ENCODE results near the gene ZNF398.

ZNF398 gene

DNA sequence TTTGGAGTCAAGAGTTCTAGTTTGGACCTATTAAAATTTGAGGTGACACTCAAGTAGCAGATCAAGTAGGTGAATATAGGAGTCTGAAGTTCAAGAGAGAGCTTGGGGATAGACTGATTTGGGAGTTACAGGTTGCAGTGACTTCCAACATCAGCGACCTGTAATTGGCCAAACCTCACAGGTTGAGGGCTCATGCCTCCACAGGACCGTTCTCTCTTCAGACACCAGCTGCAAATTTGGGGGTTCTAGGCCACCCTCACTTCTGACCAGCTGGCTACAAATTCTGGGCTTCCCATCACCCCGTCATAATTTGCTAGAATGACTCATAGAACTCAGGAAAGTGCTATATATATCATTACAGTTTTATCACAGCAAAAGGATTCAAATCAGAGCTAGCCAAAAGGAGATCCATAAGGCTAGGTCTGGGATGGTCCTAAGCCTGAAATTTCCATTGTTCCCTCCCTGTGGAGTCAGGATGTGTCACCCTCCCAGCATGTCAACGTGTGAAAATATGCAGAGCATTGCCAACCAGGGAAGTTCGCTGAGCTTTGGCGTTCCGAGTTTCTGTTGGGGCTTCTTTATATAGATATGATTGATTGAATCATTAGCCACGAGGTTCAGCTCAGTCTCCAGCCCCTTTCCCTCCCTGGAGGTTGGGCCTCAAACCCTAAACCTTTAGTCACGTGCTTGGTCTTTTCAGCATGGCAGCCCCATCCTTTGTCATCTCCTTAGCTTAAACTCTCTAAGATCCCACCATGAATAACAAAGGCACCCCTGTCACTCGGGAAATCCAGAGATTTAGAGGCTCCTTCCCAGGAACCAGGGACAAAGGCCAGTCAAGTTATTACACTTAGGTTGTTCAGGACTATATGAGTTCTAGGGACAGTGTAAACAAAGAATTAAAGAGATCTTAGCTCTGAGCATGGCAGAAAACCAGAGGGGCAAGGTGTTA, 71.5 kb downstream of the ZNF398 start:
- TF ChIP-seq RAD21 (IDR thresholded peaks at IDR 0.05; ENCODE audit: low read depth) (no peak), TEAD4 (IDR thresholded peaks at IDR 0.05) (no peak), CEBPB (IDR thresholded peaks at IDR 0.05) (no peak), FOXM1 (IDR thresholded peaks at IDR 0.05; ENCODE audit: borderline replicate concordance, low read depth) (no peak), CREB1 (IDR thresholded peaks at IDR 0.05; ENCODE audit: low read depth) (no peak)
- TF ChIP-seq, protein P1, sequence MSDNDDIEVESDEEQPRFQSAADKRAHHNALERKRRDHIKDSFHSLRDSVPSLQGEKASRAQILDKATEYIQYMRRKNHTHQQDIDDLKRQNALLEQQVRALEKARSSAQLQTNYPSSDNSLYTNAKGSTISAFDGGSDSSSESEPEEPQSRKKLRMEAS (IDR thresholded peaks at IDR 0.05), result no peak
- TF ChIP-seq, protein P2, sequence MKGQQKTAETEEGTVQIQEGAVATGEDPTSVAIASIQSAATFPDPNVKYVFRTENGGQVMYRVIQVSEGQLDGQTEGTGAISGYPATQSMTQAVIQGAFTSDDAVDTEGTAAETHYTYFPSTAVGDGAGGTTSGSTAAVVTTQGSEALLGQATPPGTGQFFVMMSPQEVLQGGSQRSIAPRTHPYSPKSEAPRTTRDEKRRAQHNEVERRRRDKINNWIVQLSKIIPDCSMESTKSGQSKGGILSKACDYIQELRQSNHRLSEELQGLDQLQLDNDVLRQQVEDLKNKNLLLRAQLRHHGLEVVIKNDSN (IDR thresholded peaks at IDR 0.05), result no peak

DNA sequence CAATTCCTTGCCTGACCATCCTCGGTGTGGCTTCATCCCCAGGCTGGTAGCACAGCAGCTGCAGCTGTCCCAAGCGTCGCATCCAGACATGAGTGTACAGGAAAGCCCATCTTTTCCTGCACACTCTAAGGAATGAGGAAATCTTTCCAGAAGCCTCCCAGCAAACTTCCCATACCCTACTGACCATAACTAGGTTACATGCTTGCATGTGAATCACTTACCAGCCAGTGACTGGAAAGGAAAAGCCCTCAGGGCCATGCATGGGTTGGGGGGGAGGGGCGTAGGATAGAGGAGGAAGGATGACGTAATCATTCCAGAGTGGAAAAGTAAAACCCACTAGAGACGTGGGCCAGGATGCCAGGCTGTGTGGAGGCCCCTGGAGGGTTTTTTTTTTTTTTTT, 73.3 kb downstream of the ZNF398 start:
- TF ChIP-seq, protein P1 (IDR thresholded peaks at IDR 0.05), result no peak
- TF ChIP-seq, protein P2 (IDR thresholded peaks at IDR 0.05), result no peak
- TF ChIP-seq RAD21 (IDR thresholded peaks at IDR 0.05; ENCODE audit: low read depth) (no peak), CREB1 (IDR thresholded peaks at IDR 0.05; ENCODE audit: low read depth) (no peak), TCF12 (IDR thresholded peaks at IDR 0.05; ENCODE audit: low read depth) (no peak), CEBPB (IDR thresholded peaks at IDR 0.05) (no peak), EP300 (IDR thresholded peaks at IDR 0.05; ENCODE audit: borderline replicate concordance) (no peak)

DNA sequence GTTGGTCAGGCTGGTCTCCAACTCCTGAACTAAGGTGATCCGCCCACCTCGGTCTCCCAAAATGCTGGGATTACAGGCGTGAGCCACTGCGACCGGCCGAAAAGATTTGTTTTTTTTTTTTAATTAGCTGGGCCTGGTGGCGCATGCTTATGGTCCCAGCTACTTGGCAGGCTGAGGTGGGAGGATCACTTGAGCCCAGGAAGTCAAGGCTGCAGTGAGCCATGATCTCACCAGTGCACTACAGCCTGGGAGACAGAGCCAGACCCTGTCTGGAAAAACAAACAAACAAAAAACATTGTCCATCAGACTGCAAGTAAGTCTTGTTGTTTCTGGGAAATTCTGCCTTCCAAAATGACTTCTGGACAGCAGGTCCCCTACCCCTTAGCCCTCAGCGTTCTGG, 75.9 kb downstream of the ZNF398 start:
- TF ChIP-seq NFIC (IDR thresholded peaks at IDR 0.05) (no peak), FOXM1 (IDR thresholded peaks at IDR 0.05; ENCODE audit: borderline replicate concordance, low read depth) (no peak), CREB1 (IDR thresholded peaks at IDR 0.05; ENCODE audit: low read depth) (no peak), EGR1 (IDR thresholded peaks at IDR 0.05) (no peak), ZBTB7A (IDR thresholded peaks at IDR 0.05; ENCODE audit: low read depth) (no peak), TEAD4 (IDR thresholded peaks at IDR 0.05) (no peak), YY1 (IDR thresholded peaks at IDR 0.05; ENCODE audit: low read depth) (no peak), TCF12 (IDR thresholded peaks at IDR 0.05; ENCODE audit: low read depth) (no peak), RAD21 (IDR thresholded peaks at IDR 0.05; ENCODE audit: low read depth) (no peak), EP300 (IDR thresholded peaks at IDR 0.05; ENCODE audit: borderline replicate concordance) (no peak), TAF1 (IDR thresholded peaks at IDR 0.05; ENCODE audit: low read depth) (no peak), CEBPB (IDR thresholded peaks at IDR 0.05) (no peak)
- TF ChIP-seq, protein P2 (IDR thresholded peaks at IDR 0.05), result no peak
- TF ChIP-seq, protein P3, sequence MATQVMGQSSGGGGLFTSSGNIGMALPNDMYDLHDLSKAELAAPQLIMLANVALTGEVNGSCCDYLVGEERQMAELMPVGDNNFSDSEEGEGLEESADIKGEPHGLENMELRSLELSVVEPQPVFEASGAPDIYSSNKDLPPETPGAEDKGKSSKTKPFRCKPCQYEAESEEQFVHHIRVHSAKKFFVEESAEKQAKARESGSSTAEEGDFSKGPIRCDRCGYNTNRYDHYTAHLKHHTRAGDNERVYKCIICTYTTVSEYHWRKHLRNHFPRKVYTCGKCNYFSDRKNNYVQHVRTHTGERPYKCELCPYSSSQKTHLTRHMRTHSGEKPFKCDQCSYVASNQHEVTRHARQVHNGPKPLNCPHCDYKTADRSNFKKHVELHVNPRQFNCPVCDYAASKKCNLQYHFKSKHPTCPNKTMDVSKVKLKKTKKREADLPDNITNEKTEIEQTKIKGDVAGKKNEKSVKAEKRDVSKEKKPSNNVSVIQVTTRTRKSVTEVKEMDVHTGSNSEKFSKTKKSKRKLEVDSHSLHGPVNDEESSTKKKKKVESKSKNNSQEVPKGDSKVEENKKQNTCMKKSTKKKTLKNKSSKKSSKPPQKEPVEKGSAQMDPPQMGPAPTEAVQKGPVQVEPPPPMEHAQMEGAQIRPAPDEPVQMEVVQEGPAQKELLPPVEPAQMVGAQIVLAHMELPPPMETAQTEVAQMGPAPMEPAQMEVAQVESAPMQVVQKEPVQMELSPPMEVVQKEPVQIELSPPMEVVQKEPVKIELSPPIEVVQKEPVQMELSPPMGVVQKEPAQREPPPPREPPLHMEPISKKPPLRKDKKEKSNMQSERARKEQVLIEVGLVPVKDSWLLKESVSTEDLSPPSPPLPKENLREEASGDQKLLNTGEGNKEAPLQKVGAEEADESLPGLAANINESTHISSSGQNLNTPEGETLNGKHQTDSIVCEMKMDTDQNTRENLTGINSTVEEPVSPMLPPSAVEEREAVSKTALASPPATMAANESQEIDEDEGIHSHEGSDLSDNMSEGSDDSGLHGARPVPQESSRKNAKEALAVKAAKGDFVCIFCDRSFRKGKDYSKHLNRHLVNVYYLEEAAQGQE (IDR thresholded peaks at IDR 0.05; ENCODE audit: low read depth), result no peak
- TF ChIP-seq, protein P1 (IDR thresholded peaks at IDR 0.05), result no peak

DNA sequence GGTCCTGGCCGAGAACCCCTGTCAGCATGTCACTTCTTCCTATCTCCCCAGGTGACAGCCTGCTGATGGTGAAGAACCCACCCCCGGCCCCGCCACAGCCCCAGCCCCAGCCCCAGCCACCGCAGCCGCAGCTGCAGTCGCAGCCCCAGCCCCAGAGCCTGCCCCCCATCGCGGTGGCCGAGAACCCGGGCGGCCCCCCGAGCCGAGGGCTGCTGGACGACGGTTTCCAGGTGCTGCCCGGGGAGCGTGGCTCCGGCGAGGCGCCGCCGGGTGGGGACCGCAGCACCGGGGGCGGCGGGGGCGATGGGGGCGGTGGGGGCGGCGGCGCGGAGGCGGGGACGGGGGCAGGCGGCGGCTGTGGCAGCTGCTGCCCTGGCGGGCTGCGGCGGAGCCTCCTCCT, 76.5 kb downstream of the ZNF398 start:
- TF ChIP-seq CREB1 (IDR thresholded peaks at IDR 0.05; ENCODE audit: low read depth) (no peak), YY1 (IDR thresholded peaks at IDR 0.05; ENCODE audit: low read depth) (no peak), RAD21 (IDR thresholded peaks at IDR 0.05; ENCODE audit: low read depth) (no peak), EGR1 (IDR thresholded peaks at IDR 0.05) (no peak), TEAD4 (IDR thresholded peaks at IDR 0.05) (no peak), ZBTB7A (IDR thresholded peaks at IDR 0.05; ENCODE audit: low read depth) (no peak), FOXM1 (IDR thresholded peaks at IDR 0.05; ENCODE audit: borderline replicate concordance, low read depth) (no peak), TAF1 (IDR thresholded peaks at IDR 0.05; ENCODE audit: low read depth) (no peak), EP300 (IDR thresholded peaks at IDR 0.05; ENCODE audit: borderline replicate concordance) (no peak), CEBPB (IDR thresholded peaks at IDR 0.05) (no peak), TCF12 (IDR thresholded peaks at IDR 0.05; ENCODE audit: low read depth) (no peak), NFIC (IDR thresholded peaks at IDR 0.05) (no peak)
- TF ChIP-seq, protein P3 (IDR thresholded peaks at IDR 0.05; ENCODE audit: low read depth), result no peak
- TF ChIP-seq, protein P2 (IDR thresholded peaks at IDR 0.05), result no peak
- TF ChIP-seq, protein P1 (IDR thresholded peaks at IDR 0.05), result no peak

Measured in Ishikawa (cell line).